Esophagus squamous epithelium (tissue), 4 donors: Measurements from ENCODE around the gene OR14J1. TPM values are rescaled to one million over a fixed set of nuclear protein-coding genes. Genes with fewer than 3 reads are reported as not detected.

Source experiments
- total RNA-seq, 4 donors: library from RNA; depleted of rRNA; stranded (reverse); fragments of >200 nt; gene quantifications; one replicate each; pipeline ENCODE4 v1.1.0, GENCODE V29; 2016

The OR14J1 gene
- total RNA-seq, 4 donors from 2014 or later, result not detected

Other genes with a start within 250 kb of the OR14J1 start
- not detected for gene OR2B3, start 214.4 kb upstream of the OR14J1 start, total RNA-seq
- not detected for gene OR2J1, start 202.2 kb upstream of the OR14J1 start, total RNA-seq
- not detected for gene OR2J3, start 193.6 kb upstream of the OR14J1 start, total RNA-seq
- not detected for gene OR2J2, start 130.8 kb upstream of the OR14J1 start, total RNA-seq
- not detected for gene OR5V1, start 67.2 kb downstream of the OR14J1 start, total RNA-seq
- not detected for gene OR12D3, start 73.6 kb downstream of the OR14J1 start, total RNA-seq
- not detected for gene OR12D2, start 93.9 kb downstream of the OR14J1 start, total RNA-seq
- gene OR12D1, start 113.2 kb downstream of the OR14J1 start, total RNA-seq, result not detected
- not detected for gene OR10C1, start 137.6 kb downstream of the OR14J1 start, total RNA-seq
- gene OR11A1, start 155.4 kb downstream of the OR14J1 start, total RNA-seq, result not detected
- not detected for gene OR2H1, start 155.5 kb downstream of the OR14J1 start, total RNA-seq
- not detected for gene MAS1L, start 186.3 kb downstream of the OR14J1 start, total RNA-seq